ENCODE measurements around the gene MRPL38.

Gene MRPL38

DNA sequence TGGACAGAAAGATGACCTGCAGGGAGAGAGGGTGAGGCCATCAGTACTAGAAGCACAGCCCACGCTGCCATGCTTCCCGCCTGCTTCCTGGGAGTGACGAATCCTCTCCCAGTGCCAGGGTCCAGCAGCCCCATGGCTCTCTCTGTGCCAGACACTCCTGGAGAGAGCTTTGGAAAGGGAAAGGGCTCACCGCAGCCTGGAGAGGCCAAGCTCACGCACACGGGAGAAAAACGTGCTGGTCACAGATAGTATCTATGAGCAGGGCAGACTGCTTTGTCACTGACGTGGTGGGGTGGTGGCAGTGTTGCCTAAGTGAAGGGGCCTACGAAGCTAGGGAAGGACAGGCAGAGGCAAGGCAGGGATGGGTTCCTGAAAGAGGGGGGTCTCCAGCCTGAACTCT is 55.0 kb downstream of the MRPL38 start:
- Histone ChIP-seq H3K79me2 (ENCODE audit: control insufficient read depth, insufficient read depth, low read length, poor library complexity) (peaks cover 2% of the 10 kb centered on the region), H2AK5ac (ENCODE audit: low read length) (no peak overlapping the region), H3K4me2 (ENCODE audit: low read length) (no peak overlapping the region), H3K36me3 (ENCODE audit: control insufficient read depth in 1 of 2, insufficient read depth in 2 of 2, low read length in 2 of 2) (peaks cover 52 to 54% of the 10 kb centered on the region in 2 experiments), H4K91ac (ENCODE audit: low read depth, low read length) (no peak overlapping the region), H3K27ac (ENCODE audit: low read depth, low read length) (no peak overlapping the region), H3K4me1 (ENCODE audit: control insufficient read depth in 1 of 2, insufficient read depth in 2 of 2, low read length in 2 of 2) (peaks cover 18 to 27% of the 10 kb centered on the region in 2 experiments), H2AFZ (ENCODE audit: insufficient read depth, low read length, poor library complexity) (no peak overlapping the region), H4K12ac (ENCODE audit: low read depth, low read length) (no peak overlapping the region), H4K8ac (ENCODE audit: low read depth, low read length) (no peak overlapping the region), H3K14ac (ENCODE audit: low read length) (no peak overlapping the region), H3K79me1 (ENCODE audit: low read length) (peaks cover 10% of the 10 kb centered on the region), H2BK12ac (ENCODE audit: low read length) (no peak overlapping the region), H3K27me3 (ENCODE audit: insufficient read depth, low read length) (no peaks in the 10 kb centered on the region), H3K18ac (ENCODE audit: low read length) (no peak overlapping the region), H2BK5ac (ENCODE audit: low read depth, low read length, poor library complexity) (no peak overlapping the region), H3K9me3 (ENCODE audit: insufficient read depth, low read depth, low read length) (peaks cover 2% of the 10 kb centered on the region), H2BK120ac (ENCODE audit: insufficient read depth, low read length, poor library complexity) (no peak overlapping the region), H3K4me3 (ENCODE audit: low read depth, low read length) (no peak overlapping the region), H3K4ac (ENCODE audit: low read depth, low read length) (no peak overlapping the region), H3K9ac (ENCODE audit: low read length) (no peak overlapping the region), H3K23ac (ENCODE audit: low read length) (no peak overlapping the region)
- no CpG with 5 or more reads among the region's 9 CpGs for WGBS (ENCODE audit: extremely low coverage, insufficient coverage, insufficient read length)
- peak; percentile 88 to 90 for DNase-seq

DNA sequence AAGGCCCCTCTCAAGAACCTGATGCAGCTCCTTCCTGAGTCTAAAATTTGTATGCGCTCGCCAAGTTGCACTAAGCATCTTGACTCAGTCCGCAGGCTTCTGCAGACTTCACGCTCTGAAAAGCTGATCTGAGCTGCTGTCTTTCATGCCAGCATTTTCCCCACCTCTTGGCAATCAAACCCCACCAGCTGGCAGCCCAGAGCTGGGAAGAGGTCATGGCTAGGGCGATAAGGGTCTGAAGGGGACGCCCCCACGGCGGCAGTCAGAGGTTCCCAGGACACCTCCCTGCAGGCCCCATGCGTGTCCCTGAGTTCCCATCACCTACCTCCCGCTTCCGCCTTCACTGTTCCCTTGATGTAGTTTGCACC is 55.4 kb downstream of the MRPL38 start:
- WGBS (ENCODE audit: extremely low coverage, insufficient coverage, insufficient read length): no CpG with 5 or more reads among the region's 11 CpGs
- no peak overlapping the region for H3K4me2 ChIP-seq (ENCODE audit: low read length)
- H3K27ac ChIP-seq (ENCODE audit: low read depth, low read length): no peak overlapping the region
- peaks cover 19 to 26% of the 10 kb centered on the region in 2 experiments for H3K4me1 ChIP-seq (ENCODE audit: control insufficient read depth in 1 of 2, insufficient read depth in 2 of 2, low read length in 2 of 2)
- no peak for DNase-seq
- no peak overlapping the region for H2BK12ac ChIP-seq (ENCODE audit: low read length)
- no peak overlapping the region for H2AK5ac ChIP-seq (ENCODE audit: low read length)
- peaks cover 2% of the 10 kb centered on the region for H3K9me3 ChIP-seq (ENCODE audit: insufficient read depth, low read depth, low read length)
- H4K12ac ChIP-seq (ENCODE audit: low read depth, low read length): no peak overlapping the region
- no peak overlapping the region for H3K9ac ChIP-seq (ENCODE audit: low read length)
- no peak overlapping the region for H4K8ac ChIP-seq (ENCODE audit: low read depth, low read length)
- peaks cover 10% of the 10 kb centered on the region for H3K79me1 ChIP-seq (ENCODE audit: low read length)
- H3K23ac ChIP-seq (ENCODE audit: low read length): no peak overlapping the region
- H3K18ac ChIP-seq (ENCODE audit: low read length): no peak overlapping the region
- H4K91ac ChIP-seq (ENCODE audit: low read depth, low read length): no peak overlapping the region
- no peaks in the 10 kb centered on the region for H3K79me2 ChIP-seq (ENCODE audit: control insufficient read depth, insufficient read depth, low read length, poor library complexity)
- H2BK120ac ChIP-seq (ENCODE audit: insufficient read depth, low read length, poor library complexity): no peak overlapping the region
- H3K14ac ChIP-seq (ENCODE audit: low read length): no peak overlapping the region
- H3K4me3 ChIP-seq (ENCODE audit: low read depth, low read length): no peak overlapping the region
- H3K4ac ChIP-seq (ENCODE audit: low read depth, low read length): no peak overlapping the region
- no peaks in the 10 kb centered on the region for H3K27me3 ChIP-seq (ENCODE audit: insufficient read depth, low read length)
- H2BK5ac ChIP-seq (ENCODE audit: low read depth, low read length, poor library complexity): no peak overlapping the region
- H3K36me3 ChIP-seq (ENCODE audit: control insufficient read depth in 1 of 2, insufficient read depth in 2 of 2, low read length in 2 of 2): peaks cover 52 to 54% of the 10 kb centered on the region in 2 experiments
- no peak overlapping the region for H2AFZ ChIP-seq (ENCODE audit: insufficient read depth, low read length, poor library complexity)

Measured in trophoblast cell (in vitro differentiated cells and primary cell).